HS-27A (cell line): ENCODE data around the gene LMX1A.

Experiments
- DNase-seq: peaks from one replicate; pipeline ENCODE4 v3.0.0-alpha.2; 2012; ENCODE audit warnings: low read depth, missing footprints

Gene LMX1A

GRCh38 chr1:165325460-165326203 is 30.9 kb downstream of the LMX1A start:
- DNase-seq = no peak

- no peak for DNase-seq
Measured at GRCh38 chr1:165324050-165324449, 32.5 kb downstream of the LMX1A start.

- DNase-seq = no peak
Measured at GRCh38 chr1:165317612-165318011, 38.9 kb downstream of the LMX1A start.

GRCh38 chr1:165316153-165316772 is 40.3 kb downstream of the LMX1A start:
- DNase-seq = no peak

GRCh38 chr1:165315481-165315880 is 41.0 kb downstream of the LMX1A start:
- no peak for DNase-seq

- DNase-seq = no peak
Measured at GRCh38 chr1:165313903-165314302, 42.6 kb downstream of the LMX1A start.

GRCh38 chr1:165312591-165312990 is 43.9 kb downstream of the LMX1A start:
- DNase-seq = no peak

- DNase-seq = no peak
Measured at GRCh38 chr1:165306543-165307434, 49.7 kb downstream of the LMX1A start.

- DNase-seq = no peak
Measured at GRCh38 chr1:165303386-165303785, 53.1 kb downstream of the LMX1A start.

GRCh38 chr1:165300400-165300903 is 56.1 kb downstream of the LMX1A start:
- DNase-seq = no peak

- no peak for DNase-seq
Measured at GRCh38 chr1:165298203-165298820, 58.2 kb downstream of the LMX1A start.

GRCh38 chr1:165296205-165296604 is 60.3 kb downstream of the LMX1A start:
- DNase-seq = no peak

GRCh38 chr1:165290148-165290547 is 66.4 kb downstream of the LMX1A start:
- DNase-seq = no peak

GRCh38 chr1:165289556-165289955 is 67.0 kb downstream of the LMX1A start:
- no peak for DNase-seq

GRCh38 chr1:165288350-165289120 is 68.0 kb downstream of the LMX1A start:
- DNase-seq = no peak

- no peak for DNase-seq
Measured at GRCh38 chr1:165287781-165288180, 68.7 kb downstream of the LMX1A start.

- DNase-seq = no peak
Measured at GRCh38 chr1:165287329-165287728, 69.2 kb downstream of the LMX1A start.

- no peak for DNase-seq
Measured at GRCh38 chr1:165284454-165284853, 72.1 kb downstream of the LMX1A start.

- DNase-seq = no peak
Measured at GRCh38 chr1:165281207-165281901, 75.2 kb downstream of the LMX1A start.

- DNase-seq = no peak
Measured at GRCh38 chr1:165279882-165280281, 76.6 kb downstream of the LMX1A start.

- DNase-seq = no peak
Measured at GRCh38 chr1:165276314-165276713, 80.2 kb downstream of the LMX1A start.
